ENCODE data around the gene COA7.

The COA7 gene

GRCh38 chr1:52635321-52636089 lies 62.6 kb downstream of the COA7 start:
- no peak for DNase-seq (ENCODE audit: low read depth)
